ENCODE data around the gene TJP2. TPM values are rescaled to one million over a fixed set of nuclear protein-coding genes. Genes with fewer than 3 reads are reported as not detected.

The TJP2 gene
- total and polyA plus RNA-seq, 10 of the 15 experiments (the other 5 are each of a cell fraction or from before 2014, with no cell fraction given), result 6.4 to 59.9 (median 29.7) TPM

DNA sequence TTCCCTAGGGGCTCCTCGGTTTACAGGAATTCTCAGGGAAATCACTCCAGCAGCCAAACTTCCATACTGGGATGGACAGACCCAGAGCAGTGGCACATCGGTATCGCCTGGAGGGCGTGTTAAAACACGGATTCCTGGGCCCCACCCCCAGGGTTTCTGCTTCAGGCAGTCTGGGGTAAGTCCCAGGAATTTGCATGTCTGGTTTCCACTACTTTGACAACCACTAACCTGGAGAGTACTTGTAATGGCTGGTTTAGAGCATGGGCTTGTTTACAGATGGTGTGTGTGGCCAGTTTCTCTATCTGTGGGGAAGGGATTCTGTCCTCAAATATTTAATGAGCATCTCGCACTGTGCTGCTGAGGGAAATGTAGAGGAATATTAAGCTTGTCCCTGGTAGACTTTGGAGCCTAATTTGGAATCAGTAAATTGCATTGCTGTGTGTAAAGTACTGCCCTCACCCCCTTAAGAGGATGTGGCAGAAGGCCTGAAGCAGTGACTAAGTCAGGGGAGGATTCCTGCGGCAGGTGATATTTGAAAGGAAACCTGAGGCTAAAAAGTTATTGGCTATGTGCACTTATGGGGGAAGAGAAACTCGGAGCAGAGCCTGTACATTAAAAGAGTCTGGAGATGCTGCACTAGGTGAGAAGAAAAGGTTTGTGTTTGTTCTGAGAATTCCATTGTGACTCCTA lies 18.6 kb upstream of the TJP2 start (continued):
- TF ChIP-seq RB1 (IDR thresholded peaks at IDR 0.05; ENCODE audit: borderline replicate concordance) (no peak), RELB (IDR thresholded peaks at IDR 0.05; ENCODE audit: low read depth) (peak; percentile 53; the same call in 1 of the 2 replicates), EZH2 (IDR thresholded peaks at IDR 0.05; ENCODE audit: borderline replicate concordance, control insufficient read depth, low read depth, low read length) (no peak), POU2F2 (IDR thresholded peaks at IDR 0.05; ENCODE audit: borderline replicate concordance, low read depth, low read length) (peak; percentile 97), SKIL (IDR thresholded peaks at IDR 0.05; ENCODE audit: low read depth, poor library complexity, severe bottlenecking) (peak; percentile 97)
- TF ChIP-seq, protein P1, sequence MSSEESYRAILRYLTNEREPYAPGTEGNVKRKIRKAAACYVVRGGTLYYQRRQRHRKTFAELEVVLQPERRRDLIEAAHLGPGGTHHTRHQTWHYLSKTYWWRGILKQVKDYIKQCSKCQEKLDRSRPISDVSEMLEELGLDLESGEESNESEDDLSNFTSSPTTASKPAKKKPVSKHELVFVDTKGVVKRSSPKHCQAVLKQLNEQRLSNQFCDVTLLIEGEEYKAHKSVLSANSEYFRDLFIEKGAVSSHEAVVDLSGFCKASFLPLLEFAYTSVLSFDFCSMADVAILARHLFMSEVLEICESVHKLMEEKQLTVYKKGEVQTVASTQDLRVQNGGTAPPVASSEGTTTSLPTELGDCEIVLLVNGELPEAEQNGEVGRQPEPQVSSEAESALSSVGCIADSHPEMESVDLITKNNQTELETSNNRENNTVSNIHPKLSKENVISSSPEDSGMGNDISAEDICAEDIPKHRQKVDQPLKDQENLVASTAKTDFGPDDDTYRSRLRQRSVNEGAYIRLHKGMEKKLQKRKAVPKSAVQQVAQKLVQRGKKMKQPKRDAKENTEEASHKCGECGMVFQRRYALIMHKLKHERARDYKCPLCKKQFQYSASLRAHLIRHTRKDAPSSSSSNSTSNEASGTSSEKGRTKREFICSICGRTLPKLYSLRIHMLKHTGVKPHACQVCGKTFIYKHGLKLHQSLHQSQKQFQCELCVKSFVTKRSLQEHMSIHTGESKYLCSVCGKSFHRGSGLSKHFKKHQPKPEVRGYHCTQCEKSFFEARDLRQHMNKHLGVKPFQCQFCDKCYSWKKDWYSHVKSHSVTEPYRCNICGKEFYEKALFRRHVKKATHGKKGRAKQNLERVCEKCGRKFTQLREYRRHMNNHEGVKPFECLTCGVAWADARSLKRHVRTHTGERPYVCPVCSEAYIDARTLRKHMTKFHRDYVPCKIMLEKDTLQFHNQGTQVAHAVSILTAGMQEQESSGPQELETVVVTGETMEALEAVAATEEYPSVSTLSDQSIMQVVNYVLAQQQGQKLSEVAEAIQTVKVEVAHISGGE (CRISPR knock-in tag; IDR thresholded peaks at IDR 0.05), result no peak

Data from GM12878 (cell line).